ENCODE results near the gene PDILT. TPM values are rescaled to one million over a fixed set of nuclear protein-coding genes. Genes with fewer than 3 reads are reported as not detected.
"Not testable (repeated sequence)": the region's sequence is repeated elsewhere in the genome, so short reads cannot be mapped to it uniquely, and the experiment has no call there.

PDILT gene
- polyA plus RNA-seq, 1 donor from 2014 or later, result not detected

DNA sequence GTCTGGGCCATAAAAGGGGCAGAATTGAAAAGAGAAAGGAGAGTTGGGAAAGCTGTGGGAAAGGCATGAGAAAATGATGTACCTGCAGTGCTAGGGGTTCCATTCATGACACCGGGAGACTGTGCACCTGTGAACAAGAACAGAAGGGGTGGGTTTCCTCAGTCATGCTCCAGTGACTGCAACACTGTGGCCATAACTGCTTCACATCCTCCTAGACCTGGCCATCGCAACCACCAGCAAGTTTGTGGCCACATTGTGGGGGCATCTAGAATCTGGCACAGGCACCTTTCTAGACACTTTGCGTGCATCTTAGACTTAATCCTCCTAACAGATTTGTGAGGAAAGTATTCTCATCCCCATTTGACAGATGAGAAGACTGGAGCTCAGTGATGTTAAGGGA, 90.0 kb downstream of the PDILT start:
- Mint-ChIP-seq H3K4me1 (no peaks in the 10 kb centered on the region), H3K27ac (no peak overlapping the region), H3K36me3 (no peaks in the 10 kb centered on the region), H3K27me3 (peaks cover 6% of the 10 kb centered on the region), H3K9me3 (peaks cover 0 to 8% (median 0%) of the 10 kb centered on the region in 3 donors), H3K4me3 (no peak overlapping the region)

DNA sequence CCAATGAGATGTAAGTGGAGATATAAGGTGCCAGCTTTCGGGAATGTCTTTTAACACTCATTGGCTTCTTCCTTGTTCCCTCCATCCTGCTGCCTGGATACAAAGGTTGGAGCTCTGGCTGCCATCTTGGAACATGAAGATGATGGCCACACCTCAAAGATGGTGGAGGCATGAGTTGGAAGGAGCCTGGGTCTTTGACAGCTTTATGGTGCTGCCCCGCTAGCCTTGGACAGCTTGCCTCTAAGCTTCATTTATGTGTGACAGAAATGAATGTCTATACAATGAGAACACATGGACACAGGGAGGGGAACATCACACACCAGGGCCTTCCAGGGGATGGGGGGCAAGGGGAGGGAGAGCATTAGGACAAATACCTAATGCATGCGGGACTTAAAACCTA, 90.8 kb downstream of the PDILT start:
- Mint-ChIP-seq H3K4me1 (no peaks in the 10 kb centered on the region), H3K9me3 (peaks cover 0 to 8% (median 0%) of the 10 kb centered on the region in 3 donors), H3K27ac (no peak overlapping the region), H3K4me3 (no peak overlapping the region), H3K36me3 (no peaks in the 10 kb centered on the region), H3K27me3 (peaks cover 5% of the 10 kb centered on the region)

GRCh38 chr16:20312536-20313095, 91.9 kb downstream of the PDILT start:
- H3K36me3 Mint-ChIP-seq, H3K4me1 Mint-ChIP-seq, H3K27ac Mint-ChIP-seq, H3K27me3 Mint-ChIP-seq, H3K4me3 Mint-ChIP-seq, H3K9me3 Mint-ChIP-seq: not testable (repeated sequence)

DNA sequence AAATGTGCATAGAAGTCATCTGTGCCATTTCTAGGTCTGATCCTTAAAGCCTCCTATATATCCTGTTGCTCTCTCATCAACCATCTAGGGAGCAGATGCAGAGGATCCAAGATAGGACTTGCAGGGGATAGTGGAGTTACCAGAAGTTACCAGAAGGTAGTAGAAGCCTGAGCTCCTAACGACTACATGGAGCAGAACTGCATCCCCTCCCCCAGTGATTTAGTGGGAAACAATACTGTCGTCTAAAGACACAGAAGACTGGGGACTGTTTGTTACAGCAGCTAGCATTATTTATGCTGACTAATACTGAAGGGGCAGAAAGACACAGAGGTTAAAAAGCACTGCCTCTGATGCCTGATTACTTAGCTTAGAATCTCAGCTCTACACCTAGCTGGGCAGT, 93.0 kb downstream of the PDILT start:
- Mint-ChIP-seq H3K4me3 (no peak overlapping the region), H3K36me3 (no peaks in the 10 kb centered on the region), H3K4me1 (no peaks in the 10 kb centered on the region), H3K27ac (no peak overlapping the region), H3K27me3 (peaks cover 5% of the 10 kb centered on the region), H3K9me3 (peaks cover 0 to 8% (median 0%) of the 10 kb centered on the region in 3 donors)

DNA sequence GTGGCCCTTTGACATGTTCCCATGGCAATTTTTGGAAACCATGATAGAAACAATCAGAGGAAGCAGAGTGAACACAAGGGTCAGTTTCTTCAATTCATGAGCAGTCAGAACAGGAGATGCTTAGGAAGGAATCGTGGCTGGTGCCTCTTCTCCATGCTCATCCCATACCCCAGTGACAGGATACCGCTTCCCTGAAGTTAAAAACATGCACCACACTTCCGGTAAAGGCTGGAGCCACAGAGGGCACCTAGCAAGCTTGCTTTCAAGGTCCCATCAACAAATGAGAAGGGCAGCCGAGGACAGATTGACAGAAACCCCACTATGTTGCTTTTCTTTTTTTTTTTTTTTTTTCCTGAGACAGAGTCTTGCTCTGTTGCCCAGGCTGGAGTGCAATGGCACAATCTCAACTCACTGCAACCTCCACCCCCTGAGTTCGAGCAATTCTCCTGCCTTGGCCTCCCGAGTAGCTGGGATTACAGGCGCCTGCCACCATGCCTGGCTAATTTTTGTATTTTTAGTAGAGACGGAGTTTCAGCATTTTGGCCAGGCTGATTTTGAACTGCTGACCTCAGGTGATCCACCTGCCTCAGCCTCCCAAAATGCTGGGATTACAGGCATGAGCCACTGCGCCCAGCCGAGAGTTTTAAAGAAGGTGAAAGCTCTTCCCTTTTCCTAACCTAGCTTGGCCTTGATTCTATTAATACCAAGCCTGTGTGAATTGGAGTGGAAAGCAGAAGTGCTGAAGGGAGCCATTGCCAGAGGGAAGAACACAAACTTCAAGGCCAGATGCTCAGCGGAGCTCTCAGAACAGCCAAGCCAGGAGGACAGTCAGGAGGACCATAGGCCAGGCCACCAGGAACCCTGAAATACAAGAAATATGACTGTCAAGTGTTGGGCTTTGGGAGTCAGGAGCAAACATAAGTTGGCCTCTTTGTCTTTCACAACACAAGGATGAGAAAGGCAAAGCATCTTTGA, 93.8 kb downstream of the PDILT start:
- Mint-ChIP-seq H3K27ac (no peak overlapping the region), H3K4me1 (no peaks in the 10 kb centered on the region), H3K4me3 (no peak overlapping the region), H3K36me3 (no peaks in the 10 kb centered on the region), H3K9me3 (peaks cover 0 to 8% (median 0%) of the 10 kb centered on the region in 3 donors), H3K27me3 (peaks cover 5% of the 10 kb centered on the region)

GRCh38 chr16:20309786-20310185, 94.8 kb downstream of the PDILT start:
- H3K9me3 Mint-ChIP-seq, result peaks cover 0 to 8% (median 0%) of the 10 kb centered on the region in 3 donors
- no peaks in the 10 kb centered on the region for H3K4me1 Mint-ChIP-seq
- H3K36me3 Mint-ChIP-seq, result no peaks in the 10 kb centered on the region
- peaks cover 5% of the 10 kb centered on the region for H3K27me3 Mint-ChIP-seq
- no peak overlapping the region for H3K4me3 Mint-ChIP-seq
- H3K27ac Mint-ChIP-seq, result no peak overlapping the region

Other genes starting within 250 kb of the PDILT start
- gene GP2, start 77.2 kb downstream of the PDILT start, polyA plus RNA-seq, result not detected
- not detected for gene UMOD, start 52.0 kb downstream of the PDILT start, polyA plus RNA-seq
- gene ACSM5, start 4.8 kb upstream of the PDILT start, polyA plus RNA-seq, result not detected
- not detected for gene ACSM2A, start 46.8 kb upstream of the PDILT start, polyA plus RNA-seq
- not detected for gene ACSM2B, start 171.6 kb upstream of the PDILT start, polyA plus RNA-seq